H9 (cell line): ENCODE results near the gene PCF11. TPM values are rescaled to one million over a fixed set of nuclear protein-coding genes. Genes with fewer than 3 reads are reported as not detected.

ENCODE experiments used
- DNase-seq: peaks from one replicate; pipeline ENCODE4 v3.0.0-alpha.2; 2017
- H2AFZ ChIP-seq: one replicate; pipeline ENCODE4 v1.6.1; 2013; ENCODE audit warnings: mild to moderate bottlenecking, low read length, control low read depth, moderate library complexity
- H2AK5ac ChIP-seq: 2 replicates; pipeline ENCODE4 v1.6.1; 2013; ENCODE audit warnings: low read length, control low read depth, mixed read lengths; ENCODE audit not compliant: insufficient read length
- H2BK120ac ChIP-seq: one replicate; pipeline ENCODE4 v1.6.1; 2013; ENCODE audit warnings: low read depth, mild to moderate bottlenecking, low read length, control low read depth, inconsistent platforms; ENCODE audit not compliant: poor library complexity, severe bottlenecking
- H2BK12ac ChIP-seq: 2 replicates; pipeline ENCODE4 v1.6.1; 2013; ENCODE audit warnings: low read length, control low read depth, mixed read lengths, low read depth; ENCODE audit not compliant: insufficient read length
- H2BK15ac ChIP-seq: 2 replicates; pipeline ENCODE4 v1.6.1; 2013; ENCODE audit warnings: low read depth, low read length, control low read depth
- H2BK20ac ChIP-seq: one replicate; pipeline ENCODE4 v1.6.1; 2013; ENCODE audit warnings: low read depth, mild to moderate bottlenecking, low read length, control low read depth, inconsistent platforms; ENCODE audit not compliant: poor library complexity, severe bottlenecking
- H2BK5ac ChIP-seq: 2 replicates; pipeline ENCODE4 v1.6.1; 2013; ENCODE audit warnings: low read length, control low read depth, mixed read lengths; ENCODE audit not compliant: insufficient read length
- H3K14ac ChIP-seq: 2 replicates; pipeline ENCODE4 v1.6.1; 2013; ENCODE audit warnings: low read length, control low read depth; ENCODE audit not compliant: insufficient read depth
- H3K18ac ChIP-seq: 2 replicates; pipeline ENCODE4 v1.6.1; 2013; ENCODE audit warnings: low read depth, mild to moderate bottlenecking, mixed read lengths, low read length, control low read depth; ENCODE audit not compliant: insufficient read length
- H3K23ac ChIP-seq: 2 replicates; pipeline ENCODE4 v1.6.1; 2013; ENCODE audit warnings: low read length, control low read depth, mixed read lengths, low read depth; ENCODE audit not compliant: insufficient read length
- H3K23me2 ChIP-seq: 2 replicates; pipeline ENCODE4 v1.6.1; 2013; ENCODE audit warnings: low read depth, mild to moderate bottlenecking, mixed read lengths, low read length, control low read depth; ENCODE audit not compliant: insufficient read length, poor library complexity, severe bottlenecking
- H3K27ac ChIP-seq: 2 replicates; pipeline ENCODE4 v1.5.1; 2013; ENCODE audit warnings: low read length, control low read depth, mixed read lengths, low read depth; ENCODE audit not compliant: insufficient read length
- H3K27me3 ChIP-seq: 2 replicates; pipeline ENCODE4 v1.6.1; 2013; ENCODE audit warnings: low read length, control low read depth, inconsistent platforms; ENCODE audit not compliant: insufficient read depth
- H3K4ac ChIP-seq: 2 replicates; pipeline ENCODE4 v1.6.1; 2013; ENCODE audit warnings: low read depth, mild to moderate bottlenecking, control low read depth, inconsistent platforms, low read length, moderate library complexity
- H3K4me1 ChIP-seq: 2 replicates; pipeline ENCODE4 v1.6.1; 2013; ENCODE audit warnings: low read length, control low read depth, inconsistent platforms; ENCODE audit not compliant: insufficient read depth
- H3K4me2 ChIP-seq: 2 replicates; pipeline ENCODE4 v1.6.1; 2013; ENCODE audit warnings: low read length, control low read depth, mixed read lengths; ENCODE audit not compliant: insufficient read length, insufficient read depth
- H3K56ac ChIP-seq: 2 replicates; pipeline ENCODE4 v1.6.1; 2013; ENCODE audit warnings: low read depth, mild to moderate bottlenecking, mixed read lengths, low read length, control low read depth; ENCODE audit not compliant: insufficient read length
- H3K79me1 ChIP-seq: 2 replicates; pipeline ENCODE4 v1.6.1; 2013; ENCODE audit warnings: low read depth, mild to moderate bottlenecking, moderate library complexity, low read length, control low read depth, inconsistent platforms; ENCODE audit not compliant: insufficient read depth, poor library complexity, severe bottlenecking
- H3K79me2 ChIP-seq: 2 replicates; pipeline ENCODE4 v1.6.1; 2013; ENCODE audit warnings: low read length, control low read depth, inconsistent platforms; ENCODE audit not compliant: insufficient read depth
- H3K9ac ChIP-seq: 2 replicates; pipeline ENCODE4 v1.6.1; 2013; ENCODE audit warnings: low read length, control low read depth, mixed read lengths; ENCODE audit not compliant: insufficient read length; ENCODE audit errors: extremely low read depth
- H3K9me3 ChIP-seq: one replicate; pipeline ENCODE4 v1.6.1; 2013; ENCODE audit warnings: low read depth, low read length, inconsistent platforms; ENCODE audit not compliant: control insufficient read depth
- H3T11ph ChIP-seq: one replicate; pipeline ENCODE4 v1.6.1; 2013; ENCODE audit warnings: mild to moderate bottlenecking, low read length, control low read depth, inconsistent platforms
- H4K20me1 ChIP-seq: one replicate; pipeline ENCODE4 v1.6.1; 2013; ENCODE audit not compliant: control insufficient read depth, insufficient read length, insufficient read depth
- H4K5ac ChIP-seq: 2 replicates; pipeline ENCODE4 v1.6.1; 2013; ENCODE audit warnings: low read depth, mild to moderate bottlenecking, mixed read lengths, low read length, control low read depth; ENCODE audit not compliant: insufficient read length
- H4K8ac ChIP-seq: replicated peaks from 2 replicates; pipeline ENCODE4 v1.6.1; 2013; ENCODE audit warnings: low read length, control low read depth, mixed read lengths, low read depth; ENCODE audit not compliant: insufficient read length
- H4K91ac ChIP-seq: 2 replicates; pipeline ENCODE4 v1.6.1; 2013; ENCODE audit warnings: low read depth, mild to moderate bottlenecking, moderate library complexity, mixed read lengths, low read length, control low read depth; ENCODE audit not compliant: insufficient read length
- H3K27ac Mint-ChIP-seq, 3 experiments: 2 replicates in 2 of 3; 3 replicates in 1 of 3; pipeline ENCODE4 v1.8.0; 2020 to 2021; ENCODE audit warnings: mixed read lengths in 3 of 3, mild to moderate bottlenecking in 1 of 3, moderate library complexity in 1 of 3
- H3K27me3 Mint-ChIP-seq: 2 replicates; pipeline ENCODE4 v1.8.0; 2021; ENCODE audit warnings: low read depth, mild to moderate bottlenecking, moderate library complexity, mixed read lengths
- H3K36me3 Mint-ChIP-seq, 3 experiments: 2 replicates in 2 of 3; 3 replicates in 1 of 3; pipeline ENCODE4 v1.8.0; 2020 to 2021; ENCODE audit warnings: low read depth in 3 of 3, mixed read lengths in 3 of 3; ENCODE audit not compliant: insufficient read depth in 1 of 3
- H3K4me1 Mint-ChIP-seq, 2 experiments: 2 replicates each; pipeline ENCODE4 v1.8.0; 2020; ENCODE audit warnings: mixed read lengths in 2 of 2
- H3K4me3 Mint-ChIP-seq, 2 experiments: 2 replicates in 1 of 2; 3 replicates in 1 of 2; pipeline ENCODE4 v1.8.0; 2020 to 2021; ENCODE audit warnings: mild to moderate bottlenecking in 2 of 2, mixed read lengths in 2 of 2, moderate library complexity in 1 of 2
- H3K9me3 Mint-ChIP-seq, 2 experiments: 2 replicates in 1 of 2; 3 replicates in 1 of 2; pipeline ENCODE4 v1.8.0; 2020; ENCODE audit warnings: mild to moderate bottlenecking in 2 of 2, mixed read lengths in 2 of 2, moderate library complexity in 1 of 2
- WGBS: extraction: QIAGEN DNeasy Blood & Tissue Kit; methylation state at CpG from one replicate; pipeline ENCODE4 v1.1.7; 2013; ENCODE audit warnings: missing lambda C conversion rate, low lambda C conversion rate, mixed read lengths; ENCODE audit not compliant: insufficient read length; ENCODE audit errors: extremely low coverage; 5-methylcytosine and 5-hydroxymethylcytosine counted together
- total RNA-seq: library from RNA; stranded (reverse); gene quantifications from 2 replicates; pipeline ENCODE4 v1.2.1, GENCODE V29; 2021
- TF ChIP-seq, protein P1 (sequence below): fragments of 200-600 bp; sonication (generic); conservative IDR thresholded peaks from 3 replicates; pipeline ENCODE4 v1.8.0; 2021; ENCODE audit warnings: antibody characterized with exemption, mild to moderate bottlenecking

The PCF11 gene
- total RNA-seq, 1 experiment from 2014 or later, result 50.9 TPM

DNA sequence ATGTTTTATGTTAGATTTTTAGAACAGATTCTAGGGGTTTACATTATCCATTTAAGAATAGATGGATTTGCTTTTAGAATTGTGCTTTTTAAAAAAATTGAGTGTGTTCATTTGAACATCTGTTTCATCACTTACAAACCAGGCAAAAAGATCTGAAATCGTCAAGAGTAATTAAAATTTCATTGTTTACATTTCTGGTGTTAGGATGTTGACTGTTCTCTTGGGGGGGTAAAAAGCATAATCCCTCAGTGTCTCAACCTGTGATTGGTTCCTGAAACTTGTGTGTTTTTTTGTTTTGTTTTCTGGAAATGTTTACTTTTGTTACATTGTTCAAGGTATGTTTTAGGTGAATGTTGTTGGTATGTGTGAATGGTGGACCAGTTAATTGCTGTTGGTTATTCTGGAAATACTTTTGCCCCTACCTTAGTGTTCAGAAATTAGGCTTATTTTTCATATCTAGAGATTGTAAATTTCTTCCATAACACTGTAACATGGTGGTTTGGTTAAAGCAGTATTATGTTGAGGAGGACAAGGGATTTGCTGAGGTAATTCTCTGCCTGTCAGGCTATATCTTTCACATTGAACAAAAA lies 4.8 kb downstream of the PCF11 start:
- no peak for DNase-seq
- Histone ChIP-seq H3K56ac (no peak overlapping the region), H3K9ac (no peak overlapping the region), H3K27me3 (no peaks in the 10 kb centered on the region), H3K79me1 (no peaks in the 10 kb centered on the region), H3K18ac (no peak overlapping the region), H3K4ac (no peak overlapping the region), H4K8ac (no peak overlapping the region), H4K20me1 (no peaks in the 10 kb centered on the region), H3K23me2 (peaks cover 2% of the 10 kb centered on the region), H3K4me2 (no peak overlapping the region), H2BK120ac (no peak overlapping the region), H2BK5ac (no peak overlapping the region), H3K9me3 (no peaks in the 10 kb centered on the region), H3K23ac (no peak overlapping the region), H2AK5ac (no peak overlapping the region), H4K5ac (no peak overlapping the region), H4K91ac (no peak overlapping the region), H2BK20ac (no peak overlapping the region), H2AFZ (no peak overlapping the region), H3K79me2 (peaks cover 40% of the 10 kb centered on the region), H2BK15ac (no peak overlapping the region), H3T11ph (no peak overlapping the region), H3K27ac (no peak overlapping the region), H3K4me1 (peaks cover 2% of the 10 kb centered on the region; the same call in 1 of the 2 replicates), H2BK12ac (no peak overlapping the region), H3K14ac (no peak overlapping the region)
- Mint-ChIP-seq H3K36me3 (peaks cover 45 to 73% (median 65%) of the 10 kb centered on the region in 3 experiments), H3K27me3 (no peaks in the 10 kb centered on the region), H3K4me3 (peak overlapping the region in 1 of 2 experiments; percentile 28; a peak in 1 of 5 replicates), H3K4me1 (peaks cover 26 to 27% of the 10 kb centered on the region in 2 experiments), H3K27ac (peak overlapping the region in 1 of 3 experiments; percentile 81; a peak in 2 of 7 replicates), H3K9me3 (peaks cover 2 to 5% of the 10 kb centered on the region in 2 experiments; a peak in 4 of 5 replicates)
- no CpG with 5 or more reads among the region's 1 CpG for WGBS
- TF ChIP-seq, protein P1, sequence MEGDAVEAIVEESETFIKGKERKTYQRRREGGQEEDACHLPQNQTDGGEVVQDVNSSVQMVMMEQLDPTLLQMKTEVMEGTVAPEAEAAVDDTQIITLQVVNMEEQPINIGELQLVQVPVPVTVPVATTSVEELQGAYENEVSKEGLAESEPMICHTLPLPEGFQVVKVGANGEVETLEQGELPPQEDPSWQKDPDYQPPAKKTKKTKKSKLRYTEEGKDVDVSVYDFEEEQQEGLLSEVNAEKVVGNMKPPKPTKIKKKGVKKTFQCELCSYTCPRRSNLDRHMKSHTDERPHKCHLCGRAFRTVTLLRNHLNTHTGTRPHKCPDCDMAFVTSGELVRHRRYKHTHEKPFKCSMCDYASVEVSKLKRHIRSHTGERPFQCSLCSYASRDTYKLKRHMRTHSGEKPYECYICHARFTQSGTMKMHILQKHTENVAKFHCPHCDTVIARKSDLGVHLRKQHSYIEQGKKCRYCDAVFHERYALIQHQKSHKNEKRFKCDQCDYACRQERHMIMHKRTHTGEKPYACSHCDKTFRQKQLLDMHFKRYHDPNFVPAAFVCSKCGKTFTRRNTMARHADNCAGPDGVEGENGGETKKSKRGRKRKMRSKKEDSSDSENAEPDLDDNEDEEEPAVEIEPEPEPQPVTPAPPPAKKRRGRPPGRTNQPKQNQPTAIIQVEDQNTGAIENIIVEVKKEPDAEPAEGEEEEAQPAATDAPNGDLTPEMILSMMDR, result no peak
